NCI-H2196 treated with DMSO at 0.1 percent for 48 hours (cell line): ENCODE results near the gene MSN.

ENCODE experiments used
- DNase-seq: peaks from one replicate; lab custom pipeline; 2025; ENCODE audit not compliant: unreplicated experiment; lab: John Stamatoyannopoulos, UW

Gene MSN

DNA sequence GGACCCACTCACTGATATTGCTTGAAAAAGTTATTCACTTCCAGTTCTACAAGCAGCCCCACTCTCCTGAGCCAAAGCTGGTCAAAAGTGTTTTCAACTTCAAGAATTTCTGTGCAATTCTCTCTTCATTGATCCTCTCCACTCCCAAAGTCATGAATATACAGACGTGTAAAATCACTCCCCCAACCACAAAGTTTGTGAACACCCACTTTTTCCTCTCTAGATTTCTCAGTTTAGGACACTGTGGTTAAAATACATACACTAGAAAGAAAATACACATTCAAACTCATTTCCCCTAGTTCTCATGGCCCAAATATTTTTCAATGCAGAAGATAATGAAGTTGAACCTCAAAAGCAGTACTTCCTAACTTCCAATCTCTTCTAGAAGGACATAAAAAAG, 116.3 kb downstream of the MSN start:
- DNase-seq, result no peak
